AG08396 (cell line): ENCODE data around the gene PTP4A2.
"Not testable (repeated sequence)": the region's sequence is repeated elsewhere in the genome, so short reads cannot be mapped to it uniquely, and the experiment has no call there.

Experiments
- DNase-seq: peaks from one replicate; pipeline ENCODE4 v3.0.0; 2012; ENCODE audit warnings: low spot score, mixed read lengths

PTP4A2 gene

GRCh38 chr1:31924839-31925238 lies 13.3 kb downstream of the PTP4A2 start:
- DNase-seq: no peak

- no peak for DNase-seq
These were observed 14.2 kb downstream of the PTP4A2 start for GRCh38 chr1:31923901-31924535.

GRCh38 chr1:31920956-31921355 lies 17.2 kb downstream of the PTP4A2 start:
- DNase-seq: no peak

- no peak for DNase-seq
These were observed 18.6 kb downstream of the PTP4A2 start for GRCh38 chr1:31919591-31919990.

- DNase-seq: no peak
These were observed 22.7 kb downstream of the PTP4A2 start for GRCh38 chr1:31915438-31915837.

- no peak for DNase-seq
These were observed 24.2 kb downstream of the PTP4A2 start for GRCh38 chr1:31913968-31914367.

GRCh38 chr1:31912839-31913239 lies 25.3 kb downstream of the PTP4A2 start:
- no peak for DNase-seq

GRCh38 chr1:31911994-31912780 lies 26.0 kb downstream of the PTP4A2 start:
- DNase-seq: no peak

GRCh38 chr1:31910933-31911332 lies 27.2 kb downstream of the PTP4A2 start:
- DNase-seq: no peak

GRCh38 chr1:31909691-31910090 lies 28.5 kb downstream of the PTP4A2 start:
- no peak for DNase-seq

GRCh38 chr1:31906557-31906956 lies 31.6 kb downstream of the PTP4A2 start:
- DNase-seq: no peak

- DNase-seq: no peak
These were observed 32.5 kb downstream of the PTP4A2 start for GRCh38 chr1:31905681-31906080.

- DNase-seq: no peak
These were observed 33.1 kb downstream of the PTP4A2 start for GRCh38 chr1:31905093-31905509.

- DNase-seq: no peak
These were observed 33.7 kb downstream of the PTP4A2 start for GRCh38 chr1:31904339-31905092.

- no peak for DNase-seq
These were observed 35.7 kb downstream of the PTP4A2 start for GRCh38 chr1:31902510-31902860.

GRCh38 chr1:31901838-31902509 lies 36.2 kb downstream of the PTP4A2 start:
- DNase-seq: no peak

GRCh38 chr1:31900790-31901189 lies 37.4 kb downstream of the PTP4A2 start:
- no peak for DNase-seq

- DNase-seq: no peak
These were observed 40.6 kb downstream of the PTP4A2 start for GRCh38 chr1:31897526-31898100.

GRCh38 chr1:31895474-31896198 lies 42.5 kb downstream of the PTP4A2 start:
- DNase-seq: not testable (repeated sequence)

GRCh38 chr1:31891280-31891679 lies 46.9 kb downstream of the PTP4A2 start:
- DNase-seq: no peak

- no peak for DNase-seq
These were observed 49.9 kb downstream of the PTP4A2 start for GRCh38 chr1:31888291-31888690.
